Liver (tissue), 9 donors: ENCODE results near the gene OR52N5. TPM values are rescaled to one million over a fixed set of nuclear protein-coding genes. Genes with fewer than 3 reads are reported as not detected.

ENCODE experiments used
- DNase-seq: peaks from one replicate; pipeline ENCODE4 v3.0.0-alpha.2; 2017; ENCODE audit warnings: low spot score
- H3K27ac ChIP-seq, 2 donors: one replicate each; pipeline ENCODE4 v1.7.0; 2013; ENCODE audit warnings: inconsistent platforms in 2 of 2, low read length in 2 of 2, control low read depth in 1 of 2, low read depth in 1 of 2, mild to moderate bottlenecking in 1 of 2
- H3K27me3 ChIP-seq, 4 donors: one replicate each; pipeline versions ENCODE4 v1.6.1 to v1.7.0; 2013; ENCODE audit warnings: low read length in 3 of 4, inconsistent platforms in 1 of 4, mild to moderate bottlenecking in 1 of 4, moderate library complexity in 1 of 4; ENCODE audit not compliant: control insufficient read depth in 4 of 4, insufficient read depth in 4 of 4
- H3K36me3 ChIP-seq, 4 donors: one replicate each; pipeline versions ENCODE4 v1.6.1 to v1.7.0; 2013; ENCODE audit warnings: low read length in 3 of 4, mild to moderate bottlenecking in 3 of 4, low read depth in 1 of 4, moderate library complexity in 1 of 4; ENCODE audit not compliant: control insufficient read depth in 4 of 4, insufficient read depth in 3 of 4
- H3K4me1 ChIP-seq, 4 donors: one replicate each; pipeline versions ENCODE4 v1.6.1 to v1.7.0; 2013; ENCODE audit warnings: low read length in 3 of 4, mild to moderate bottlenecking in 3 of 4, moderate library complexity in 1 of 4; ENCODE audit not compliant: control insufficient read depth in 4 of 4, insufficient read depth in 4 of 4
- H3K4me3 ChIP-seq, 3 donors: one replicate each; pipeline versions ENCODE4 v1.6.1 to v1.7.0; 2013; ENCODE audit warnings: low read length in 3 of 3, control low read depth in 1 of 3, low read depth in 1 of 3, mild to moderate bottlenecking in 1 of 3
- H3K9ac ChIP-seq, 2 donors: one replicate each; pipeline ENCODE4 v1.7.0; 2013; ENCODE audit warnings: low read length in 2 of 2, mild to moderate bottlenecking in 2 of 2, moderate library complexity in 2 of 2, control low read depth in 1 of 2, low read depth in 1 of 2
- H3K9me3 ChIP-seq, 4 donors: one replicate each; pipeline versions ENCODE4 v1.6.1 to v1.7.0; 2013; ENCODE audit warnings: low read length in 3 of 4; ENCODE audit not compliant: control insufficient read depth in 4 of 4
- EGR1 ChIP-seq, 2 donors: IDR thresholded peaks; 2 replicates each; pipeline ENCODE4 v1.6.1; 2016 to 2018; ENCODE audit warnings: antibody characterized with exemption in 2 of 2, low read depth in 2 of 2
- FOXA1 ChIP-seq: IDR thresholded peaks from 2 replicates; pipeline ENCODE4 v1.6.1; 2016; ENCODE audit warnings: antibody characterized with exemption
- FOXA2 ChIP-seq: IDR thresholded peaks from 2 replicates; pipeline ENCODE4 v1.6.1; 2016; ENCODE audit warnings: antibody characterized with exemption
- GABPA ChIP-seq, 2 donors: IDR thresholded peaks in 1 of 2; conservative IDR thresholded peaks in 1 of 2; 2 replicates each; pipeline ENCODE4 v1.6.1; 2016; ENCODE audit warnings: antibody characterized with exemption in 2 of 2, mild to moderate bottlenecking in 1 of 2, moderate library complexity in 1 of 2
- HNF4A ChIP-seq, 2 donors: conservative IDR thresholded peaks; 2 replicates each; pipeline ENCODE4 v1.6.1; 2016; ENCODE audit warnings: antibody characterized with exemption in 2 of 2, mild to moderate bottlenecking in 2 of 2
- HNF4G ChIP-seq: IDR thresholded peaks from 2 replicates; pipeline ENCODE4 v1.6.1; 2016; ENCODE audit warnings: antibody characterized with exemption
- JUND ChIP-seq, 2 donors: IDR thresholded peaks; 2 replicates each; pipeline ENCODE4 v1.6.1; 2016; ENCODE audit warnings: antibody characterized with exemption in 2 of 2
- NR2F2 ChIP-seq: IDR thresholded peaks from 2 replicates; pipeline ENCODE4 v1.6.1; 2016; ENCODE audit warnings: antibody characterized with exemption
- RAD21 ChIP-seq, 2 donors: IDR thresholded peaks; 2 replicates each; pipeline ENCODE4 v1.6.1; 2016; ENCODE audit warnings: antibody characterized with exemption in 2 of 2, mild to moderate bottlenecking in 2 of 2
- RXRA ChIP-seq, 2 donors: IDR thresholded peaks; 2 replicates each; pipeline ENCODE4 v1.6.1; 2017 to 2018; ENCODE audit warnings: antibody characterized with exemption in 2 of 2, mild to moderate bottlenecking in 1 of 2
- SP1 ChIP-seq: IDR thresholded peaks from 2 replicates; pipeline ENCODE4 v1.6.1; 2018; ENCODE audit warnings: antibody characterized with exemption, mild to moderate bottlenecking
- TAF1 ChIP-seq: conservative IDR thresholded peaks from 2 replicates; pipeline ENCODE4 v1.6.1; 2016; ENCODE audit warnings: antibody characterized with exemption, mild to moderate bottlenecking
- YY1 ChIP-seq: IDR thresholded peaks from 2 replicates; pipeline ENCODE4 v1.6.1; 2016; ENCODE audit warnings: antibody characterized with exemption, mild to moderate bottlenecking
- WGBS: extraction: QIAGEN DNeasy Blood & Tissue Kit; methylation state at CpG from one replicate; pipeline ENCODE4 v1.1.7; 2013; 5-methylcytosine and 5-hydroxymethylcytosine counted together
- polyA plus RNA-seq, 2 donors: library from polyadenylated mRNA; stranded (reverse) in 1 of 2; unstranded in 1 of 2; fragments of 200-250 nt in 1 of 2; fragments of >200 nt in 1 of 2; fragmentation: Nextera tagmentation in 1 of 2; extraction: Ambion mirVana in 1 of 2; gene quantifications; one replicate each; pipeline versions ENCODE4 v1.2.1 to v1.2.3, GENCODE V29; 2013 to 2015
- total RNA-seq, 2 donors: library from RNA; depleted of rRNA; stranded (reverse); fragments of >200 nt; gene quantifications; one replicate each; pipeline ENCODE4 v1.2.3, GENCODE V29; 2014
- TF ChIP-seq, protein P1 (sequence below): IDR thresholded peaks from 2 replicates; pipeline ENCODE4 v1.6.1; 2016; ENCODE audit warnings: antibody characterized with exemption
- TF ChIP-seq, protein P2 (sequence below): IDR thresholded peaks from 2 replicates; pipeline ENCODE4 v1.6.1; 2016; ENCODE audit warnings: antibody characterized with exemption
- TF ChIP-seq, protein P3 (sequence below): IDR thresholded peaks from 2 replicates; pipeline ENCODE4 v1.6.1; 2016; ENCODE audit warnings: antibody characterized with exemption, mild to moderate bottlenecking
- TF ChIP-seq, protein P4 (sequence below): fragments of 150-350 bp; IDR thresholded peaks from 2 replicates; pipeline ENCODE4 v1.5.1; 2017; ENCODE audit warnings: improper control_type of control experiment, low read depth, low read length; ENCODE audit not compliant: missing input control
- TF ChIP-seq, protein P5 (sequence below): IDR thresholded peaks from 2 replicates; pipeline ENCODE4 v1.6.1; 2016; ENCODE audit warnings: antibody characterized with exemption
- donor health status: healthy.
- donor health status: healthy.
- donor health status: healthy.
- donor health status: healthy.
- donor health status: healthy.

Gene OR52N5
- total and polyA plus RNA-seq, 4 donors, result 0.08 TPM; not detected in 3

DNA sequence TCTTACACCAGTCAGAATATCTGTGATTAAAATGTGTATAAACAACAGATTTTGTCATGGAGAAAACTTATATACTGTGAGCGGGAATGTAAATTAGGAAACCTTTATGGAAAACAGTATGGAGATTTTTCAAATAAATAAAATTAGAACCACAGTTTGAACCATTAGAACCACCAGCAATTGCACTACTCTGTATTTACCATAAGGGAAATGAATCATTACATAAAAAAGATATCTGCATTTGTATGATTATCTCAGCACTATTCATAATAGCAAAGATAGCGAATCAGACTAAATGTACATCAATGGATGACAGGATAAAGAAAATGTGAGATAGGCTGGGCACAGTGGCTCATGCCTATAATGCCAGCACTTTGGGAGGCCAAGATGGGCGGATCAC lies 36.5 kb downstream of the OR52N5 start (continued):
- TF ChIP-seq, protein P1, sequence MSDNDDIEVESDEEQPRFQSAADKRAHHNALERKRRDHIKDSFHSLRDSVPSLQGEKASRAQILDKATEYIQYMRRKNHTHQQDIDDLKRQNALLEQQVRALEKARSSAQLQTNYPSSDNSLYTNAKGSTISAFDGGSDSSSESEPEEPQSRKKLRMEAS, result no peak
- no peak for TF ChIP-seq YY1

DNA sequence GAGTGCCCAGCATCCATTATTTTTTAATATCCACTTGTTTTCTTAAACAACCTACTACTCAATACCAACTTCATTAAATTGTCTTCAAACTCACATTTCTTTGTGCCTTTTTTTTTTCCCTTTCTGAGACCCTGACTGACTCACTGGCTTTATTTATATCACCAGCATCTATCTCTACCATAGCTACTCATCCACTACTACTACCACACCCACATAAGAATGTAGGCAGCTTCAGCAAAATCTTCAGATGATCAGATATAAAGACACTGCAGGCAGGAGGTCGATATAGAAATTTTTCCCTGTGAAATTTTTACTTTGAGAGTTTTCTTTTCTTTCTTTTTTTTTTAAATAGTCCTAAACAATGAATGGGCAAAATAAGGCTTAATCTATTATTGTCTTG lies 44.7 kb downstream of the OR52N5 start:
- TF ChIP-seq NR2F2 (no peak), GABPA (IDR thresholded peaks at IDR 0.05 in 1 of 2, conservative IDR thresholded peaks at IDR 0.05 in 1 of 2) (no peak), RAD21 (IDR thresholded peaks at IDR 0.05) (no peak), HNF4A (conservative IDR thresholded peaks at IDR 0.05) (no peak), FOXA2 (no peak), JUND (IDR thresholded peaks at IDR 0.05) (no peak), HNF4G (no peak), SP1 (no peak), FOXA1 (no peak), TAF1 (no peak), YY1 (no peak), RXRA (IDR thresholded peaks at IDR 0.05) (no peak), EGR1 (IDR thresholded peaks at IDR 0.05; ENCODE audit: low read depth in 2 of 2) (no peak)
- TF ChIP-seq, protein P2, sequence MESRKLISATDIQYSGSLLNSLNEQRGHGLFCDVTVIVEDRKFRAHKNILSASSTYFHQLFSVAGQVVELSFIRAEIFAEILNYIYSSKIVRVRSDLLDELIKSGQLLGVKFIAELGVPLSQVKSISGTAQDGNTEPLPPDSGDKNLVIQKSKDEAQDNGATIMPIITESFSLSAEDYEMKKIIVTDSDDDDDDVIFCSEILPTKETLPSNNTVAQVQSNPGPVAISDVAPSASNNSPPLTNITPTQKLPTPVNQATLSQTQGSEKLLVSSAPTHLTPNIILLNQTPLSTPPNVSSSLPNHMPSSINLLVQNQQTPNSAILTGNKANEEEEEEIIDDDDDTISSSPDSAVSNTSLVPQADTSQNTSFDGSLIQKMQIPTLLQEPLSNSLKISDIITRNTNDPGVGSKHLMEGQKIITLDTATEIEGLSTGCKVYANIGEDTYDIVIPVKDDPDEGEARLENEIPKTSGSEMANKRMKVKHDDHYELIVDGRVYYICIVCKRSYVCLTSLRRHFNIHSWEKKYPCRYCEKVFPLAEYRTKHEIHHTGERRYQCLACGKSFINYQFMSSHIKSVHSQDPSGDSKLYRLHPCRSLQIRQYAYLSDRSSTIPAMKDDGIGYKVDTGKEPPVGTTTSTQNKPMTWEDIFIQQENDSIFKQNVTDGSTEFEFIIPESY, result no peak
- TF ChIP-seq, protein P3, sequence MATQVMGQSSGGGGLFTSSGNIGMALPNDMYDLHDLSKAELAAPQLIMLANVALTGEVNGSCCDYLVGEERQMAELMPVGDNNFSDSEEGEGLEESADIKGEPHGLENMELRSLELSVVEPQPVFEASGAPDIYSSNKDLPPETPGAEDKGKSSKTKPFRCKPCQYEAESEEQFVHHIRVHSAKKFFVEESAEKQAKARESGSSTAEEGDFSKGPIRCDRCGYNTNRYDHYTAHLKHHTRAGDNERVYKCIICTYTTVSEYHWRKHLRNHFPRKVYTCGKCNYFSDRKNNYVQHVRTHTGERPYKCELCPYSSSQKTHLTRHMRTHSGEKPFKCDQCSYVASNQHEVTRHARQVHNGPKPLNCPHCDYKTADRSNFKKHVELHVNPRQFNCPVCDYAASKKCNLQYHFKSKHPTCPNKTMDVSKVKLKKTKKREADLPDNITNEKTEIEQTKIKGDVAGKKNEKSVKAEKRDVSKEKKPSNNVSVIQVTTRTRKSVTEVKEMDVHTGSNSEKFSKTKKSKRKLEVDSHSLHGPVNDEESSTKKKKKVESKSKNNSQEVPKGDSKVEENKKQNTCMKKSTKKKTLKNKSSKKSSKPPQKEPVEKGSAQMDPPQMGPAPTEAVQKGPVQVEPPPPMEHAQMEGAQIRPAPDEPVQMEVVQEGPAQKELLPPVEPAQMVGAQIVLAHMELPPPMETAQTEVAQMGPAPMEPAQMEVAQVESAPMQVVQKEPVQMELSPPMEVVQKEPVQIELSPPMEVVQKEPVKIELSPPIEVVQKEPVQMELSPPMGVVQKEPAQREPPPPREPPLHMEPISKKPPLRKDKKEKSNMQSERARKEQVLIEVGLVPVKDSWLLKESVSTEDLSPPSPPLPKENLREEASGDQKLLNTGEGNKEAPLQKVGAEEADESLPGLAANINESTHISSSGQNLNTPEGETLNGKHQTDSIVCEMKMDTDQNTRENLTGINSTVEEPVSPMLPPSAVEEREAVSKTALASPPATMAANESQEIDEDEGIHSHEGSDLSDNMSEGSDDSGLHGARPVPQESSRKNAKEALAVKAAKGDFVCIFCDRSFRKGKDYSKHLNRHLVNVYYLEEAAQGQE, result no peak
- TF ChIP-seq, protein P1, result no peak
- TF ChIP-seq, protein P4, sequence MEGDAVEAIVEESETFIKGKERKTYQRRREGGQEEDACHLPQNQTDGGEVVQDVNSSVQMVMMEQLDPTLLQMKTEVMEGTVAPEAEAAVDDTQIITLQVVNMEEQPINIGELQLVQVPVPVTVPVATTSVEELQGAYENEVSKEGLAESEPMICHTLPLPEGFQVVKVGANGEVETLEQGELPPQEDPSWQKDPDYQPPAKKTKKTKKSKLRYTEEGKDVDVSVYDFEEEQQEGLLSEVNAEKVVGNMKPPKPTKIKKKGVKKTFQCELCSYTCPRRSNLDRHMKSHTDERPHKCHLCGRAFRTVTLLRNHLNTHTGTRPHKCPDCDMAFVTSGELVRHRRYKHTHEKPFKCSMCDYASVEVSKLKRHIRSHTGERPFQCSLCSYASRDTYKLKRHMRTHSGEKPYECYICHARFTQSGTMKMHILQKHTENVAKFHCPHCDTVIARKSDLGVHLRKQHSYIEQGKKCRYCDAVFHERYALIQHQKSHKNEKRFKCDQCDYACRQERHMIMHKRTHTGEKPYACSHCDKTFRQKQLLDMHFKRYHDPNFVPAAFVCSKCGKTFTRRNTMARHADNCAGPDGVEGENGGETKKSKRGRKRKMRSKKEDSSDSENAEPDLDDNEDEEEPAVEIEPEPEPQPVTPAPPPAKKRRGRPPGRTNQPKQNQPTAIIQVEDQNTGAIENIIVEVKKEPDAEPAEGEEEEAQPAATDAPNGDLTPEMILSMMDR, result no peak
- TF ChIP-seq, protein P5, sequence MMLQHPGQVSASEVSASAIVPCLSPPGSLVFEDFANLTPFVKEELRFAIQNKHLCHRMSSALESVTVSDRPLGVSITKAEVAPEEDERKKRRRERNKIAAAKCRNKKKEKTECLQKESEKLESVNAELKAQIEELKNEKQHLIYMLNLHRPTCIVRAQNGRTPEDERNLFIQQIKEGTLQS, result no peak
- Histone ChIP-seq H3K4me1 (no peaks in the 10 kb centered on the region), H3K36me3 (no peaks in the 10 kb centered on the region), H3K27me3 (no peaks in the 10 kb centered on the region), H3K9ac (no peak overlapping the region), H3K4me3 (no peak overlapping the region), H3K27ac (no peak overlapping the region), H3K9me3 (peaks cover 0 to 2% (median 0%) of the 10 kb centered on the region in 4 donors)
- DNase-seq, result no peak
- 46% methylated on average over 1 of the region's 1 CpG for WGBS
